MM.1S (cell line): ENCODE measurements around the gene FUT8.

Source experiments
- CTCF ChIP-seq: fragments of 300-600 bp; sonication (generic); IDR thresholded peaks from 2 replicates; pipeline ENCODE4 v1.5.1; 2016; ENCODE audit warnings: antibody characterized with exemption, low read length, mixed read lengths
- EZH2 ChIP-seq: fragments of 300-600 bp; sonication (generic); optimal IDR thresholded peaks from 2 replicates; pipeline ENCODE3; 2017; ENCODE audit warnings: low read depth, mild to moderate bottlenecking, antibody characterized with exemption, low read length, mixed read lengths

- TF ChIP-seq EZH2 (no peak), CTCF (no peak)
These were observed 360.5 kb downstream of the FUT8 start for GRCh38 chr14:65772921-65773574.
